Mesendoderm (in vitro differentiated cells): Measurements from ENCODE around the gene LCN10.

Experiments used
- DNase-seq: peaks from one replicate; pipeline ENCODE4 v3.0.0; 2013
- H2AK5ac ChIP-seq: 2 replicates; pipeline ENCODE4 v1.6.1; 2013; ENCODE audit warnings: low read length, inconsistent platforms
- H2BK120ac ChIP-seq: 2 replicates; pipeline ENCODE4 v1.6.1; 2013; ENCODE audit warnings: low read depth, mild to moderate bottlenecking, low read length, moderate library complexity, mixed read lengths
- H2BK15ac ChIP-seq: replicated peaks from 2 replicates; pipeline ENCODE4 v1.6.1; 2013; ENCODE audit warnings: low read depth, mild to moderate bottlenecking, moderate library complexity
- H2BK5ac ChIP-seq: 2 replicates; pipeline ENCODE4 v1.6.1; 2013; ENCODE audit warnings: low read length, inconsistent platforms
- H3K18ac ChIP-seq: 2 replicates; pipeline ENCODE4 v1.6.1; 2013; ENCODE audit warnings: mild to moderate bottlenecking, low read length, mixed read lengths
- H3K23ac ChIP-seq: one replicate; pipeline ENCODE4 v1.6.1; 2013; ENCODE audit warnings: low read length
- H3K27ac ChIP-seq: 2 replicates; pipeline ENCODE4 v1.5.1; 2013; ENCODE audit warnings: low read depth, mild to moderate bottlenecking, inconsistent platforms, low read length, moderate library complexity
- H3K27me3 ChIP-seq: 2 replicates; pipeline ENCODE4 v1.6.1; 2013; ENCODE audit warnings: low read length, control low read depth, mild to moderate bottlenecking, inconsistent platforms; ENCODE audit not compliant: insufficient read depth, poor library complexity
- H3K36me3 ChIP-seq: 2 replicates; pipeline ENCODE4 v1.6.1; 2013; ENCODE audit warnings: low read length, inconsistent platforms; ENCODE audit not compliant: control insufficient read depth, insufficient read depth
- H3K4ac ChIP-seq: one replicate; pipeline ENCODE4 v1.6.1; 2013; ENCODE audit warnings: low read depth, mild to moderate bottlenecking, low read length, moderate library complexity
- H3K4me1 ChIP-seq: 2 replicates; pipeline ENCODE4 v1.6.1; 2013; ENCODE audit warnings: low read depth, low read length, inconsistent platforms; ENCODE audit not compliant: control insufficient read depth
- H3K4me2 ChIP-seq: 2 replicates; pipeline ENCODE4 v1.6.1; 2013; ENCODE audit warnings: low read length
- H3K4me3 ChIP-seq: 2 replicates; pipeline ENCODE4 v1.5.1; 2013; ENCODE audit warnings: mild to moderate bottlenecking, low read length
- H3K56ac ChIP-seq: one replicate; pipeline ENCODE4 v1.6.1; 2013; ENCODE audit warnings: low read length
- H3K79me1 ChIP-seq: 2 replicates; pipeline ENCODE4 v1.6.1; 2013; ENCODE audit warnings: low read length, inconsistent platforms
- H3K79me2 ChIP-seq: 2 replicates; pipeline ENCODE4 v1.6.1; 2013; ENCODE audit warnings: mild to moderate bottlenecking, low read length; ENCODE audit not compliant: control insufficient read depth, insufficient read depth
- H3K9ac ChIP-seq: 2 replicates; pipeline ENCODE4 v1.6.1; 2013; ENCODE audit warnings: low read length, inconsistent platforms
- H4K5ac ChIP-seq: one replicate; pipeline ENCODE4 v1.6.1; 2013; ENCODE audit warnings: low read length
- H4K8ac ChIP-seq: one replicate; pipeline ENCODE4 v1.6.1; 2013; ENCODE audit warnings: low read depth, mild to moderate bottlenecking, control low read depth, low read length, moderate library complexity
- WGBS: extraction: QIAGEN DNeasy Blood & Tissue Kit; methylation state at CpG from one replicate; pipeline ENCODE4 v1.1.7; 2013; ENCODE audit warnings: low lambda C conversion rate, missing lambda C conversion rate; ENCODE audit not compliant: insufficient coverage; ENCODE audit errors: extremely low coverage; 5-methylcytosine and 5-hydroxymethylcytosine counted together

The LCN10 gene

GRCh38 chr9:136754626-136755301 is 12.0 kb upstream of the LCN10 start:
- DNase-seq: peak; percentile 32

GRCh38 chr9:136754059-136754572 is 11.4 kb upstream of the LCN10 start:
- no peak overlapping the region for H2BK120ac ChIP-seq
- H3K79me1 ChIP-seq: no peaks in the 10 kb centered on the region
- WGBS: no CpG with 5 or more reads among the region's 17 CpGs
- no peak overlapping the region for H3K4ac ChIP-seq
- no peaks in the 10 kb centered on the region for H3K27me3 ChIP-seq
- no peak overlapping the region for H3K9ac ChIP-seq
- H3K56ac ChIP-seq: no peak overlapping the region
- H3K36me3 ChIP-seq: no peaks in the 10 kb centered on the region
- H2BK15ac ChIP-seq: no peak overlapping the region
- no peak overlapping the region for H3K27ac ChIP-seq
- H3K79me2 ChIP-seq: no peaks in the 10 kb centered on the region
- no peak overlapping the region for H4K5ac ChIP-seq
- H2AK5ac ChIP-seq: no peak overlapping the region
- no peaks in the 10 kb centered on the region for H3K4me1 ChIP-seq
- H3K4me3 ChIP-seq: no peak overlapping the region
- H3K23ac ChIP-seq: no peak overlapping the region
- no peak overlapping the region for H2BK5ac ChIP-seq
- no peak overlapping the region for H3K18ac ChIP-seq
- DNase-seq: no peak
- H4K8ac ChIP-seq: no peak overlapping the region
- no peak overlapping the region for H3K4me2 ChIP-seq

More at GRCh38 chr9:136754626-136755301, 12.0 kb upstream of the LCN10 start:
- Histone ChIP-seq H2BK120ac (no peak overlapping the region), H4K5ac (no peak overlapping the region), H3K18ac (no peak overlapping the region), H3K4me3 (no peak overlapping the region), H2BK15ac (no peak overlapping the region), H2AK5ac (no peak overlapping the region), H3K79me1 (no peaks in the 10 kb centered on the region), H4K8ac (no peak overlapping the region), H3K9ac (no peak overlapping the region), H3K4me2 (no peak overlapping the region), H2BK5ac (no peak overlapping the region), H3K27me3 (no peaks in the 10 kb centered on the region), H3K79me2 (no peaks in the 10 kb centered on the region), H3K27ac (no peak overlapping the region), H3K4me1 (no peaks in the 10 kb centered on the region), H3K36me3 (no peaks in the 10 kb centered on the region), H3K4ac (no peak overlapping the region), H3K23ac (no peak overlapping the region), H3K56ac (no peak overlapping the region)
- no CpG with 5 or more reads among the region's 24 CpGs for WGBS

- no CpG with 5 or more reads among the region's 31 CpGs for whole genome bisulfite sequencing
- H2BK15ac ChIP-seq: no peak overlapping the region
These were observed 10.8 kb upstream of the LCN10 start for GRCh38 chr9:136753371-136754058.

GRCh38 chr9:136751814-136752213 is 9.1 kb upstream of the LCN10 start:
- Histone ChIP-seq H3K4ac (no peak overlapping the region), H4K5ac (no peak overlapping the region), H2AK5ac (no peak overlapping the region), H2BK15ac (no peak overlapping the region), H3K23ac (no peak overlapping the region), H3K27me3 (no peaks in the 10 kb centered on the region), H3K79me1 (no peaks in the 10 kb centered on the region), H3K27ac (no peak overlapping the region), H3K56ac (no peak overlapping the region), H3K4me2 (no peak overlapping the region), H3K18ac (no peak overlapping the region), H3K79me2 (no peaks in the 10 kb centered on the region), H2BK120ac (no peak overlapping the region), H3K4me1 (no peaks in the 10 kb centered on the region), H3K36me3 (no peaks in the 10 kb centered on the region), H4K8ac (no peak overlapping the region), H2BK5ac (no peak overlapping the region), H3K9ac (no peak overlapping the region), H3K4me3 (no peak overlapping the region)
- DNase-seq: no peak

More at GRCh38 chr9:136753371-136754058, 10.8 kb upstream of the LCN10 start:
- H3K56ac ChIP-seq: no peak overlapping the region
- H3K4me3 ChIP-seq: no peak overlapping the region
- no peak overlapping the region for H2BK5ac ChIP-seq
- no peak overlapping the region for H4K5ac ChIP-seq
- H3K9ac ChIP-seq: no peak overlapping the region
- H3K18ac ChIP-seq: no peak overlapping the region
- H3K27me3 ChIP-seq: no peaks in the 10 kb centered on the region
- H3K36me3 ChIP-seq: no peaks in the 10 kb centered on the region
- H3K4ac ChIP-seq: no peak overlapping the region
- H2BK120ac ChIP-seq: no peak overlapping the region
- H3K79me1 ChIP-seq: no peaks in the 10 kb centered on the region
- no peak overlapping the region for H3K4me2 ChIP-seq
- no peaks in the 10 kb centered on the region for H3K4me1 ChIP-seq
- no peaks in the 10 kb centered on the region for H3K79me2 ChIP-seq
- no peak for DNase-seq
- no peak overlapping the region for H3K23ac ChIP-seq
- no peak overlapping the region for H2AK5ac ChIP-seq
- H3K27ac ChIP-seq: no peak overlapping the region
- no peak overlapping the region for H4K8ac ChIP-seq

GRCh38 chr9:136751244-136751643 is 8.5 kb upstream of the LCN10 start:
- Histone ChIP-seq H2BK5ac (no peak overlapping the region), H3K23ac (no peak overlapping the region), H3K27me3 (no peaks in the 10 kb centered on the region), H3K4me3 (no peak overlapping the region), H4K8ac (no peak overlapping the region), H3K18ac (no peak overlapping the region), H3K9ac (no peak overlapping the region), H3K4me2 (no peak overlapping the region), H3K56ac (no peak overlapping the region), H3K79me1 (no peaks in the 10 kb centered on the region), H2AK5ac (no peak overlapping the region), H2BK120ac (no peak overlapping the region), H3K79me2 (no peaks in the 10 kb centered on the region), H3K36me3 (no peaks in the 10 kb centered on the region), H4K5ac (no peak overlapping the region), H3K4ac (no peak overlapping the region), H3K27ac (no peak overlapping the region), H2BK15ac (no peak overlapping the region), H3K4me1 (no peaks in the 10 kb centered on the region)
- no peak for DNase-seq
- WGBS: no CpG with 5 or more reads among the region's 1 CpG
